ENCODE data around the gene LHX3. TPM values are rescaled to one million over a fixed set of nuclear protein-coding genes. Genes with fewer than 3 reads are reported as not detected.
"Not testable (repeated sequence)": the region's sequence is repeated elsewhere in the genome, so short reads cannot be mapped to it uniquely, and the experiment has no call there.

Gene LHX3
- total RNA-seq, 2 experiments from 2014 or later = not detected

DNA sequence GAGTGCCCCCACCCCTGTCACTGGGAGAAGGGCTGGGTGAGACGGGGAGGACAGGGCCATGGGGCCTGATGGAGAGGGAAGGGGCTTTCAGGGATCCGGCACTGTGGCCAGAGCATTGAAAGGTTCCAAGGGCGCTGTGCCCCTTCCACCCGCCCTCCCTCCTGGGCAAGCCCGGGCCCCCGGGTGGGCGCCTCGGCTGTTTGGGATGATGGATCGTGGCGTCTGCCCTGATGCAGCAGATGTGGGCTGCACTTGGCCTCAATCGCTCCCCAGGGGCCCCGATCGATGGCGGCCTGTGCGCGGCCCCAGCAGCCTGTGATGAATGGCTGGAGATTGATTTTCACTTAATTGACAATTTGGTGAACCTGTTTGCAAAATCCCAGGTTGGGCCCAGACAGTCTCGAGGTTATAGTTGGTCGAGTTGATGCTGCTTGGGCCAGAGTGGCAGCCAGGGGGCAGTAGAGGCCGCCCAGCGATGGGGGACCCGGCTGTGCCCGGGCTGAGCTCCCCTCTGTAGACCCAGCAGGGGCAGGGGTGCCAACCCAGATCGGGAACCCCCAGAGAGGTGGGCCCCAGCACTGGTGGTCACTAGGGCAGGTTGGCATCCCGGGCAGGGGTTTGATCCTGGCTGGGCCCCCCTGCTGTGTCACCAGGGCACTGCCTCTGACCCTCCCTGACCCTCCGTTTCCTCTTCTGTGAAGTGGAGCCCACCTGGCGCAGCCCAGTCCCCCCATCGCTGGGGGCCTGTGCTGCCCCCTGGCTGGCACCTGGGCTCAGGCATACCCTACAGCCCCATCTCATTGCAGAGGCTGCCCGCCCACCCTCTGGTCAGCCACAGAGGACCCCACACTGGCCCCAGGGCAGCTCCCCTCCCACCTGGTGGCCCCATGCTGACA is 34.7 kb downstream of the LHX3 start:
- ChIA-PET CTCF (interaction anchor here (0.6 to 1.8 kb wide), 6 partner anchors 8 to 203 kb away, joined by 3 to 8 read pairs (median 4); no protein-coding TSS in a partner anchor), POLR2A (no interaction called here)

DNA sequence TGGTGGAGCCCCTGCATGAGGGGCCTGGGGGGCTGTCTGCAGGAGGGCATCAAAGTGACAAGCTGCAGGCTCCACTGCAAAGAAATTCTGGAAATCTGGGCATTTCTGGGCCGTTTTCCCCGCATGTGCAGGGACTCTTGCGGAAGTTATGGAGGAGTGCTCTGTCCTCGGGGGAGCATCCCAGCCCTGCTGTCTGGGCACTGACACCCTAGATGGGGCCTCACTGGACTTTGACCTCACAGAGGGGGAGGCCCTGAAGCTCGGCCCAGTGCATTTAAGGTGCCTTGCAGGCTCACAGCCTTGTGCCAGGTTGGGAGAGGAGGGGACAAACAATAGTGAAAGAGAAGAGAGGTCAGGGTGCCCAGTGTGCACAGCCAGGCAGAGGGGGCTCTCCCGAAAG is 35.4 kb downstream of the LHX3 start:
- ChIA-PET POLR2A (no interaction called here), CTCF (no interaction called here)

DNA sequence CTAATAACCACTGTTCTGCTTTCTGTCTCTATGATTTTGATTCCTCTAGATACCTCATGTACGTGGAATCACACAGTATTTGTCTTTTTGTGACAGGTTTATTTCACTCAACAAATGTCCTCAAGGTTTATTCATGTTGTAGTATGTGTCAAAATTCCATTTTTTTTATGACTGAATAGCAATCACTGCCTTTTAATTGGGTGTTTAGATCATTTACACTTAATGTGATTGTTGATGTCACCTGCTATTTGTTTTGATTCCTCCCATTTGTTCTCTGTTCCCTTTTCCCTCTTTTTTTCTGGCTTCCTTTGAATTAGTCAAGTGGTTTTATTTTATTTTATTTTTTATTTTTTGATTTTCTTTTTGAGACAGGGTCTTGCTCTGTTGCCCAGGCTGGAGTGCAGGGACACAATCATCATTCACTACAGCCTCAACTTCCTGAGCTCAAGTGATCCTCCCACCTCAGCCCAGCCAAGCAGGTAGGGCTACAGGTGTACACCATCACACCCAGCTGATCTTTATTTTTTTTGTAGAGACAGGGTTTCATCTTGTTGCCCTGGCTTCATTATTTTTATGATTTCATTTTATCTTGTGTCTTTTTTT is 41.6 kb downstream of the LHX3 start:
- POLR2A ChIA-PET = no interaction called here

DNA sequence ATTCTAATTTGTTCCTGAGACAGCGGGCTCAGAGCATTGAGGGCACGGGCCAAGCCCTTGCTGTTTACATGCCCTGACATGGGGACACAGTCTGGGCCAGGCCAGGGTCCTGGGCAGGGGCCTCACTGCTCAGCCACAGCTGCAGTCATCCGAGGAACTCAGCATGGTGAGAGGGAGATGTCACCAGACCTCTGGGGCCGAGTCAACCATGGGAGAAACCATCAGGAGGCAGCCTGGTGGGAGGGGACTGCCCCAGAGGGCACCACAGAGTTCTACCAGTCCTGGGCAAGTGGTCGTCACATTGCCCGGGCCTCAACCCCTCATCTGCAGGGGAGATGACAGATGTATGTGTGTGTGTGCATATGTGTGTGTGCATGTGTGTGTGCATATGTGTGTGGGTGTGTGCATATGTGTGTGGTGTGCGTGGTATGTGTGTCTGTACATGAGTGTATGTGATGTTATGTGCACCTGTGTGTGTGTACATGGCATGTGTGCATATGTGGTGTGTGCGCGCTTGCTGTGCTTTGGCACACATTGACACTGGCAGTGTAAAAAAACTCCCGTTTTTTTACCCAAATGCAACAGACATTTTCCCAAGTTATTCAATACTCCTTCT is 43.8 kb downstream of the LHX3 start:
- ChIA-PET CTCF (no interaction called here), POLR2A (no interaction called here)

More for the DNA sequence above, 41.6 kb downstream of the LHX3 start:
- CTCF ChIA-PET = no interaction called here

DNA sequence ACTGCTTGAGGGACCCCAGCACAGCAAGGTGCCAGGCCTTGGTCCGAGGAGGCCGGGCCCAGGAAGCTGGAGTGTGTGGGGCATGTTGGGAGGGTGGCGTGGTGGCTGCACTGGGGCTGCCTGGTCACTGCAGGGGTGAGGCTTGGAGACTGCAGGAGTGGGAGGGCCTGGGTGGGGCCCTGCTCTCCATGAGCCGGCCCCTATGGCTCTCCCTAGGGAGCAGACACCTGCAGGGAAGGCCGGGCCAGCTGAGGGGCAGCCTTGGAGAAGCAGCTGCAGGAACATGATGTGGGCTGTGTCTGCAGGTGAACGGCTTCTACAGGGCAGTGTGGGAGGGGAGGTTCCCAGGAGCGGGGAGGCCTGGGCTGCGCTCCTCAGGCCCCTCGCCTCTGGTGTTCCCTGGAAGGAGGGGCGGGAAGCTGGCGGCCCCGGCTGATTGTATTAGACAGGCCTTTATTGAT is 44.5 kb downstream of the LHX3 start:
- ChIA-PET POLR2A (no interaction called here), CTCF (no interaction called here)

DNA sequence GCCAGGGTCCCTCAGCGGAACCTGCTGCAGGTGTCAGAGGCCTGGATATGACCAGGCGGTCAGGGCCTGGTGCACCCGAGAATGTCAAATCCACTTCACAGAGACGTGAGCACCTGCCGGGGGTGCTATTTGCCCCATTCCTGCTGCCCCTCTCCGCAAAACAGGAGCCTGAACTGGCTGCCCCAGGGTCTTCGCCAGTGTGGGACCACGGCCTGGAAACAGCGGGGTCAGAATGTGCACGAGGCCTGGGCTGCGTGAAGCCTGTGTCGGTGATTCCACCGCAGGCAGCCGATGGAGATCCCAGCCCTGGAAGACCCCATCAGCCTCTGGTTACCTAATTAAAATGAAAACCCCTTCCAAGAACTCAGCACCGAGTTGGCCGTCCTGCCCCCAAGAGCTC is 45.1 kb downstream of the LHX3 start:
- ChIA-PET CTCF (no interaction called here), POLR2A (no interaction called here)

DNA sequence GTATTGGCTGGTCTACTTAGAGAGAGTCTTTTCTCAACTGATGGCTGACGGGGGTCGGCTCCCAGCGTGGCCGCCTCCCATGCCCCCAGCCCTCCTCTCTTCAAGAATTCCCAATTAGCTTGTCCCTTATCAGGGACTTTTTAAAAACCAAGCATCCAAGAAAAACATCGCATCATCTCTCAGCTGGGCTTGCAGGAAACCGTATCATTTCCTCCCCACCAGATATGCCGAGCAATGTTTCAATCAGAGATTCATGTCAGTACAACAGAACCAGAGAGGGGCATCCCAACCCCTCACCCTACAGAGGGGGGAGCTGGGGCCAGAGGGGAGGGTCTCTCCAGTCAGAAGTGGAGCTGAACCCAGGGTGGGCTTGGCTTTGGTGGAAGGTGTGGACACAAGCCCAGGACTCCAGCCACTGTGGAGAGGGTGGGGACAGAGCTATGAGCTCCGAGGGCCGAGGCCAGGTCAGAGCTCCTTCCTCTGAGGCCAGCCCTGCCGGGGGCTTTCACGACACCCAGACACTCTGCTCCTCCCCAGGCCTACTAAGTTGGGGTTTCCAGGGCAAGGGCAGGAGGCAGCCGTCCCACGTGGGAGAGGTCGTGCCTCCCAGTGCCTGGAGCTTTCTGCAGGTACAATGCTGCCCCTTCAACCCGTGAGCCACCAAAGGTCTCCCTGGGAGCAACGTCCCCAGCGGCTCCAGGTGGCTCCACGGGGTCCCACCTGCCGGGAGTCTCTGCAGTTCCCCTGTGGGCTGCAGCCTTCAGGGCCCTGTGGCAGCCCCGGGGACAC is 47.3 kb downstream of the LHX3 start:
- POLR2A ChIA-PET = no interaction called here
- CTCF ChIA-PET = interaction anchor here (1.5 kb wide), 1 partner anchor 13 kb away, joined by 3 read pairs; no protein-coding TSS in a partner anchor

GRCh38 chr9:136156209-136157120 is 48.5 kb downstream of the LHX3 start:
- ChIA-PET POLR2A (no interaction called here), CTCF (no interaction called here)

DNA sequence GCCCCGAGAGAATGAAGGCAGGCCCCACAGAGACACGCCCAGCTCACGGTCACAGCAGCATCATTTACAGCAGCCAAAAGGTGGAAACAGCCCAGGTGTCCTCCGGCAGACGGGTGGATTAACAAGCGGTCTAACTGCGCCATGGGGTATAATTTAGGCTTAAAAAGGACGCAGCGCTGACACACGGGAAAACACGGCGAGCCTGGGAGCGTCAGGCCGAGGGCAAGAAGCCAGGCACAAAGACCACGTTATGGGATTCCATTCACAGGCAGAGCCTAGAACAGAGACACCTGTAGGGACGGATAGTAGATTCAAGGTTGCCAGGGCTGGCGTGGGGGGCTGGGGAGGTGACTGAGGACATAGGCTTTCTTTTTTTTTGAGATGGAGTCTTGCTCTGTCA is 49.4 kb downstream of the LHX3 start:
- ChIA-PET POLR2A (no interaction called here), CTCF (no interaction called here)

DNA sequence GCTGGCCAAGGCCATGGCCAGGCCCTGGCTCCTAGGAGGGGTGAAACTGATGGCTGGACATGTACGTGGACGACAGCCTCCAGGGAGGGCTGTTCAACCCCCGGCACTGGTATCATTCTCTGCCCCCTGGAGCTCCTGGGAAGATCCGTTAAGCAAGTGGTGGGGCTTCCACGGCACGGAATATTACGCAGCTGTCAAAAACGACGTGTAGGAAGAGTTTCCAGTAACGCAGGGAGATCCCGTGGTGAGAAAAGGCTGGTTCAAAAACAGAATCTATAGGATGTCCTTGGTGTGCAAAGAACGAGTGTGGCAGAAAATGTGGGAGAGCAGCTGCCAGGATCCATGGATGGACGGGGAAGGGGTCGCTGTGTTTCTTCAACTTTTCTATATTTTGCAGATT is 50.0 kb downstream of the LHX3 start:
- CTCF ChIA-PET = no interaction called here
- POLR2A ChIA-PET = no interaction called here

- POLR2A ChIA-PET = no interaction called here
These were observed 51.4 kb downstream of the LHX3 start for GRCh38 chr9:136153381-136154065.

DNA sequence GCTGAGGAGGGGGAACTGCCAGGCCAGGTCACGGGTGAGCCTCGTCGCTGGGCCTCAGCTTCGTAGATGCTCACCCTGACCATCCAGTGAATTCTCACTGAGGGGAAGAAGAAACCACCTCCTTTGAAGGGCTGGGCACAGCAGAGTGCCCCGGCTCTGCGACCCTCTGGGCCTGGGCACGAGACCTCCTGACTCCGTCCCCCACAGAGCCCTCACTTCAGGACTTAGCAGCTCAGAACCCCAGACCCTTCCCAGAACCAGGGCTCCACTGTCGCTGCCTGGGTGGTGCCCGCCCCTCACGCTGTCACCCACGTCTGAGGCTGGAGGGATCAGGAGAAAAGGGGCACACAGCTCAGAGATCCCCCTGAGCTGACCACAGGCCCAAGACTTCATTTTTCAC is 52.0 kb downstream of the LHX3 start:
- POLR2A ChIA-PET = no interaction called here
- CTCF ChIA-PET = no interaction called here

More at GRCh38 chr9:136153381-136154065, 51.4 kb downstream of the LHX3 start:
- CTCF ChIA-PET = no interaction called here

DNA sequence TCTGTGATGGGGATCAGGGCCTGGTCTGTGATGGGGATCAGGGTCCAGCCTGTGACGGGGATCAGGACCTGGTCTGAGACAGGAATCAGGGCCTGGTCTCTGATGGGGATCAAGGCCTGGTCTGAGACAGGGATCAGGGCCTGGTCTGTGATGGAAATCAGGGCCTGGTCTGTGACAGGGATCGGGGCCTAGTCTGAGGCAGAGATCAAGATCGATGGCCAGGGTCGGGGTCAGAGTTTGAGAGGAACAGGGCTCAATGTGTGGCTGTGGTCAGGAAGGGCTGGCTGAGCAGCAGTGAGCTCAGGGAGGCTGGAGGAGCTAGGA is 52.4 kb downstream of the LHX3 start:
- CTCF ChIA-PET = no interaction called here
- POLR2A ChIA-PET = no interaction called here

DNA sequence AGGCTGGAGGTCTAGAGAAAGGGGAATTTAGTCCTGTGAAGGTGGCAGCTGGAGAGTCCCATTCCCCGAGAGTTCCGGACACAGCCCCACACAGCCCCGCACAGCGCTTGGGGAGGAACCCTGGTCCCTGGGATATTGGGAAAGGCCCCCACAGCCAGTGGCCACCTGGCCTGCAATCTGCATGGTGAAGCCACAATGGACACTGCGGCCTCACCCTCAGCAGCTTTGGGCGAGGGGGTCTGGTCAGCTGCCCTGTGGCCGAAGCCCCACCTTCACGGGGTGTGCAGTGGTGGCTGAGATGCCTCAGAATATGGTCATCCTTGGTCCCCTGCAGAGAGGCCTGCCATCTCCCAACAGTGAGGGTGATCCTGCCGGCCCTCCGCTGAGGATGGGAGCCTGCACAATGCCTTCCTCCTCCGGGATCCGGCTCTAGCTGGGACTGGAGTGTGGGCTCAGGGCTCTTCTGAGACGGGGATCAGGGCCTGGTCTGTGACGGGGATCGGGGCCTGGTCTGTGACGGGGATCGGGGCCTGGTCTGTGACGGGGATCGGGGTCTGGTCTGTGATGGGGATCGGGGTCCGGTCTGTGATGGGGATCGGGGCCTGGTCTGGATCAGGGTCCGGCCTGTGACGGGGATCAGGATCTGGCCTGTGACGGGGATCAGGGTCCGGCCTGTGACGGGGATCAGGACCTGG is 52.9 kb downstream of the LHX3 start:
- POLR2A ChIA-PET = no interaction called here
- CTCF ChIA-PET = interaction anchor here (0.9 to 1.0 kb wide), 2 partner anchors 12 to 23 kb away, joined by 3 read pairs; no protein-coding TSS in a partner anchor

DNA sequence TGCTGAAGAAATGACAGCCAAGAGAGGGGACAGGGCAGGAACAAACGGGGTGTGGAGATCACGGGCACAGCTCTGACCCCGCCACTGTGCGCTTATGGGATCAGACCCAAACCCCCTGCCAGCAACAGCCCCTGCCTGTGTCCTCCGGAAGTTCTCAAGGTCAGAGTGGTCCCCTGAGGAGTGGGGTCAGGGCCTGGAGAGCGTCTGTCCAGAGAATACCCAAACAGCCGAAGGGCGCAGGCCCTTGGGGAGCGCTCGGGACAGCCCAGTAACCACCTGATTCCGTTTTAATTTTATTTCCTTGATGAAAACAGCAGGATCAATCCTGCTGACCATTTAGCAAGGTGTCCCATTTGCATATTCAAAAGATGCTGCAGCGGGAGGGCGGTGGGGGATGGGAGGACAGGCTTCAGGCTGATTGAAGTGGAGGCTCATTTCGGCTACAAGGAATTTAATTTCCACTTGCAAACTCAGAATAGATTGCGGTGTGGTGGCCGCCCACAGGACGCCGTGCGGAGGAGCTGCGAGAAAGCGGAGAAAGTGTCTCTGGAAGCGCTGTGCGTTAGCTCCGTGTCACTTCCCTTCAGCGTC is 53.6 kb downstream of the LHX3 start:
- ChIA-PET POLR2A (no interaction called here), CTCF (interaction anchor here (0.9 to 1.0 kb wide), 2 partner anchors 11 to 24 kb away, joined by 3 read pairs; no protein-coding TSS in a partner anchor)

GRCh38 chr9:136150664-136151213 is 54.2 kb downstream of the LHX3 start:
- CTCF ChIA-PET, POLR2A ChIA-PET: not testable (repeated sequence)

GRCh38 chr9:136149853-136150252 is 55.1 kb downstream of the LHX3 start:
- POLR2A ChIA-PET = no interaction called here
- CTCF ChIA-PET = no interaction called here

All from activated CD8-positive, alpha-beta memory T cell treated with anti-CD3 and anti-CD28 coated beads for 36 hours (primary cell).